Stomach (tissue), 4 donors: ENCODE results near the gene CES4A.

Experiments used
- POLR2A ChIP-seq, 4 donors: fragments of 450-650 bp; IDR thresholded peaks; one replicate each; pipeline ENCODE4 v1.6.1; 2016; ENCODE audit warnings: antibody characterized with exemption in 4 of 4, control low read depth in 2 of 4, mild to moderate bottlenecking in 1 of 4, moderate library complexity in 1 of 4
- TF ChIP-seq, protein P1 (sequence below), 7 experiments: fragments of 450-650 bp in 4 of 7; fragments of 200-600 bp in 3 of 7; sonication (generic) in 3 of 7; IDR thresholded peaks; one replicate each; pipeline ENCODE4 v1.5.1; 2016 to 2019; ENCODE audit warnings: antibody characterized with exemption in 7 of 7, control low read depth in 2 of 7, mild to moderate bottlenecking in 1 of 7

DNA sequence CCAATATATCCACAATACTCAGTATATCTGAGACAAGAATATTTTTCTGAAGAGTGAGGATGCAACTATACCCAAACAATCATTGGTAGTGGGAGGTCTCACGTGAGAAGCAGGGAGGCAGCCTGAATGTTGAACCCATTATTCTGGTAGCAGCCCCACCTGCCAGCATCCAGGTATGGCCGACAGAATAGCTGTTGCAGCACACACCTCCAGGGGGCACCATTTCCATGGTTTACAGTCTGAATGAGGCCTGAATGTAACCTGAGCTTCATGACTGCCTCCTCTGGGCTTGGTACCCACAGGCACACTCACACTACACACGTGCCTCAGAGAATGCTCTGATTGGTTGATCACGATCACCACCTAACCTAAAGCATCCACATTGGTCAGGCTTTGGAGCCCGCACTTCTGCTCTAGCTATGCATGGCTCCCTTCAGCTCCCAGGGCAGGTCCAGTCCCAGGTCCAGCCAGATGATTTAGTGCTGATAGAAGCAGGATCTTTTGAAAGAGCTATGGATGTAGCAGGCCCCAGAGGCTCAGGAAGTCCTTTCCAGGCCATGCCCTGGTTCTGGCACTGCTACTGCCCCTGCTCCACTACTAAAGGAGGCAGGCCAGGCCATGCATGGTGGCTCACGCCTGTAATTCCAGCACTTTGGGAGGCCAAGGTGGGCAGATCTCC lies 29.6 kb downstream of the CES4A start:
- TF ChIP-seq, protein P1, sequence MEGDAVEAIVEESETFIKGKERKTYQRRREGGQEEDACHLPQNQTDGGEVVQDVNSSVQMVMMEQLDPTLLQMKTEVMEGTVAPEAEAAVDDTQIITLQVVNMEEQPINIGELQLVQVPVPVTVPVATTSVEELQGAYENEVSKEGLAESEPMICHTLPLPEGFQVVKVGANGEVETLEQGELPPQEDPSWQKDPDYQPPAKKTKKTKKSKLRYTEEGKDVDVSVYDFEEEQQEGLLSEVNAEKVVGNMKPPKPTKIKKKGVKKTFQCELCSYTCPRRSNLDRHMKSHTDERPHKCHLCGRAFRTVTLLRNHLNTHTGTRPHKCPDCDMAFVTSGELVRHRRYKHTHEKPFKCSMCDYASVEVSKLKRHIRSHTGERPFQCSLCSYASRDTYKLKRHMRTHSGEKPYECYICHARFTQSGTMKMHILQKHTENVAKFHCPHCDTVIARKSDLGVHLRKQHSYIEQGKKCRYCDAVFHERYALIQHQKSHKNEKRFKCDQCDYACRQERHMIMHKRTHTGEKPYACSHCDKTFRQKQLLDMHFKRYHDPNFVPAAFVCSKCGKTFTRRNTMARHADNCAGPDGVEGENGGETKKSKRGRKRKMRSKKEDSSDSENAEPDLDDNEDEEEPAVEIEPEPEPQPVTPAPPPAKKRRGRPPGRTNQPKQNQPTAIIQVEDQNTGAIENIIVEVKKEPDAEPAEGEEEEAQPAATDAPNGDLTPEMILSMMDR (IDR thresholded peaks at IDR 0.05): peak in 5 of 7 experiments; percentile 59 to 95 (median 64)
- no peak for TF ChIP-seq POLR2A (IDR thresholded peaks at IDR 0.05)
